Measurements from ENCODE around the gene MICA.

- no peak for TF ChIP-seq CTCF (IDR thresholded peaks at IDR 0.05)
- TF ChIP-seq POLR2A (IDR thresholded peaks at IDR 0.05) = no peak
- TF ChIP-seq POLR2AphosphoS5 (IDR thresholded peaks at IDR 0.05) = no peak
- no peak for TF ChIP-seq EP300 (IDR thresholded peaks at IDR 0.05)
Measured at GRCh38 chr6:31438677-31439076, 35.3 kb downstream of the MICA start.
